ENCODE results near the gene XPNPEP2. TPM values are rescaled to one million over a fixed set of nuclear protein-coding genes. Genes with fewer than 3 reads are reported as not detected.

The XPNPEP2 gene
- total RNA-seq, 1 donor from 2014 or later, result not detected

DNA sequence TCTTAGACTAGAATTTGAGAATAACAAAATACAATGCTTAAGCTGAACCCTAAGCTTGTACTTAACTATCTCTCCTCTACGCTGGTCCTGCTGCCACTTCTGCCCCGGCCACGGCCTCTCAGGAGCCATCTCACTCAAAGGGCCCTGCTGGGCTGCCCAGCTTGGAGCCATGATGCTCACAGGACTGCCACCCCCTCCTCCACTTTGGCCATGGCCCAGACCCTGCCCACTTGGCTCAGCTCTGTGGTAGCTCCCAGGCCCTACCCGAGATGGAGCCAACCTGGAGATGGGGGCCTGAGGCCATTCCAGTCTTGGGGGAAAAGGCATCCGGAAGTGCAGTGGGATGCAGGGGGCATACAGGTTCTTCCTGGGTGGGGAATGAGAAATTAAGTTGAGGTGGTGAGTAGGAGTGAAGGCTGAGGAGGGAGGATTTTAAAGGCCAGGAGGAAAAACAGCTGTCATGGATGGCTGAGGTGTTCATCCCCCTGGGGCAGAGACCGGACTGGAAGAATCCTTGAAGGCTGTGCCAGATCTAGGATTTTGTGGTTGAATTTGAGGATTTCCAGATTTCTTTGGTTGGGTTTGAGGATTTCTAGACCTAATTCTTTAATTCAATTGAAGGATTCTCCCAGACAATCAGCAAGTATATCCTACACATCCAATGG, 41.8 kb downstream of the XPNPEP2 start:
- FAIRE-seq (no peak), DNase-seq (ENCODE audit: low read depth) (no peak)
- H2AFZ ChIP-seq (ENCODE audit: low read depth, low read length), result no peak overlapping the region
- no peaks in the 10 kb centered on the region for H3K79me2 ChIP-seq (ENCODE audit: insufficient read depth, low read length)
- no peaks in the 10 kb centered on the region for H3K36me3 Mint-ChIP-seq (ENCODE audit: low read depth, unreplicated experiment)
- TF ChIP-seq, protein P1, sequence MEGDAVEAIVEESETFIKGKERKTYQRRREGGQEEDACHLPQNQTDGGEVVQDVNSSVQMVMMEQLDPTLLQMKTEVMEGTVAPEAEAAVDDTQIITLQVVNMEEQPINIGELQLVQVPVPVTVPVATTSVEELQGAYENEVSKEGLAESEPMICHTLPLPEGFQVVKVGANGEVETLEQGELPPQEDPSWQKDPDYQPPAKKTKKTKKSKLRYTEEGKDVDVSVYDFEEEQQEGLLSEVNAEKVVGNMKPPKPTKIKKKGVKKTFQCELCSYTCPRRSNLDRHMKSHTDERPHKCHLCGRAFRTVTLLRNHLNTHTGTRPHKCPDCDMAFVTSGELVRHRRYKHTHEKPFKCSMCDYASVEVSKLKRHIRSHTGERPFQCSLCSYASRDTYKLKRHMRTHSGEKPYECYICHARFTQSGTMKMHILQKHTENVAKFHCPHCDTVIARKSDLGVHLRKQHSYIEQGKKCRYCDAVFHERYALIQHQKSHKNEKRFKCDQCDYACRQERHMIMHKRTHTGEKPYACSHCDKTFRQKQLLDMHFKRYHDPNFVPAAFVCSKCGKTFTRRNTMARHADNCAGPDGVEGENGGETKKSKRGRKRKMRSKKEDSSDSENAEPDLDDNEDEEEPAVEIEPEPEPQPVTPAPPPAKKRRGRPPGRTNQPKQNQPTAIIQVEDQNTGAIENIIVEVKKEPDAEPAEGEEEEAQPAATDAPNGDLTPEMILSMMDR (IDR thresholded peaks at IDR 0.05; ENCODE audit: insufficient read depth, low read depth, low read length), result no peak
- no peak for TF ChIP-seq EZH2 (IDR thresholded peaks at IDR 0.05; ENCODE audit: insufficient read depth, low read length)
- H3K4me3 ChIP-seq (ENCODE audit: insufficient read depth, low read depth, low read length), result no peak overlapping the region
- H3K4me1 ChIP-seq (ENCODE audit: insufficient read depth, low read length), result no peaks in the 10 kb centered on the region
- no peaks in the 10 kb centered on the region for H3K4me1 Mint-ChIP-seq (ENCODE audit: low read depth, unreplicated experiment)
- no peak overlapping the region for H3K27ac ChIP-seq (ENCODE audit: low read depth, low read length)
- H4K20me1 ChIP-seq (ENCODE audit: insufficient read depth, low read length), result no peaks in the 10 kb centered on the region
- H3K4me2 ChIP-seq (ENCODE audit: low read length), result no peak overlapping the region
- no peaks in the 10 kb centered on the region for H3K27me3 ChIP-seq (ENCODE audit: insufficient read depth, low read length)
- no peaks in the 10 kb centered on the region for H3K9me3 Mint-ChIP-seq (ENCODE audit: unreplicated experiment)
- no peak overlapping the region for H3K9ac ChIP-seq (ENCODE audit: low read length)
- H3K4me3 Mint-ChIP-seq (ENCODE audit: unreplicated experiment), result no peak overlapping the region
- H3K27me3 Mint-ChIP-seq (ENCODE audit: low read depth, unreplicated experiment), result peaks cover 6% of the 10 kb centered on the region
- H3K9me3 ChIP-seq (ENCODE audit: insufficient read depth, low read depth, low read length), result no peaks in the 10 kb centered on the region
- no peaks in the 10 kb centered on the region for H3K36me3 ChIP-seq (ENCODE audit: insufficient read depth, low read length)
- H3K27ac Mint-ChIP-seq (ENCODE audit: unreplicated experiment), result no peak overlapping the region

DNA sequence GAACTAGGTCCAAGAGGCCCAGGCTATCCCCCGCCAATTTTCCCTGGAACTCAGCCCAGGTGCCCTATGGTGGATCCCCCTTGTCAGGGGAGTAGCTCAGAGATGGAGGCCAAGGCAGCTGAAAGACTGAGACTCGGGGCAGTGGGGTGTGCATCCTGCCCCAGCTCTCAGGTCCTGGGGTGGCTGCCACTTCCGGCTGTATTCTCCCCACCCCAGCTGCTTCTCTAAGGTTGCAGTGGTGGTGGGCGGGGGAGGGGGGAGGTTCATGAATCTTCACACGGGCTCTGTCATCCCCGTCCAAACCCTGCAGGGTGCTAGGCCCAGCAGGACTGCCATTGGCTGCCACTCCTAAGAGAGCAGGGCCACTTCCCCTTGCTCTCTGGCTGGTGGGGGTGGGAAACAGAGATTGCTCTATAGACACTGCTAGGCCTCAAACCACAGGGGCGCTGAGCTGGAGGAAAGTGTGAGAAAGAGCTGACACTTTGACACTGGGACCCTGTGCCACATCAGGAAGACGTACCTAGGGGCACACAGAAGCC, 42.4 kb downstream of the XPNPEP2 start:
- no peaks in the 10 kb centered on the region for H3K4me1 Mint-ChIP-seq (ENCODE audit: low read depth, unreplicated experiment)
- no peaks in the 10 kb centered on the region for H3K27me3 ChIP-seq (ENCODE audit: insufficient read depth, low read length)
- no peaks in the 10 kb centered on the region for H3K9me3 Mint-ChIP-seq (ENCODE audit: unreplicated experiment)
- no peak overlapping the region for H3K4me3 ChIP-seq (ENCODE audit: insufficient read depth, low read depth, low read length)
- H3K9me3 ChIP-seq (ENCODE audit: insufficient read depth, low read depth, low read length), result no peaks in the 10 kb centered on the region
- H3K79me2 ChIP-seq (ENCODE audit: insufficient read depth, low read length), result no peaks in the 10 kb centered on the region
- H3K36me3 Mint-ChIP-seq (ENCODE audit: low read depth, unreplicated experiment), result no peaks in the 10 kb centered on the region
- H3K27ac ChIP-seq (ENCODE audit: low read depth, low read length), result no peak overlapping the region
- FAIRE-seq, result no peak
- H3K27ac Mint-ChIP-seq (ENCODE audit: unreplicated experiment), result no peak overlapping the region
- no peak overlapping the region for H3K4me2 ChIP-seq (ENCODE audit: low read length)
- peaks cover 6% of the 10 kb centered on the region for H3K27me3 Mint-ChIP-seq (ENCODE audit: low read depth, unreplicated experiment)
- H3K4me1 ChIP-seq (ENCODE audit: insufficient read depth, low read length), result no peaks in the 10 kb centered on the region
- H3K4me3 Mint-ChIP-seq (ENCODE audit: unreplicated experiment), result no peak overlapping the region
- no peaks in the 10 kb centered on the region for H4K20me1 ChIP-seq (ENCODE audit: insufficient read depth, low read length)
- no peak for DNase-seq (ENCODE audit: low read depth)
- no peak overlapping the region for H3K9ac ChIP-seq (ENCODE audit: low read length)
- H2AFZ ChIP-seq (ENCODE audit: low read depth, low read length), result no peak overlapping the region
- TF ChIP-seq, protein P1 (IDR thresholded peaks at IDR 0.05; ENCODE audit: insufficient read depth, low read depth, low read length), result no peak
- TF ChIP-seq EZH2 (IDR thresholded peaks at IDR 0.05; ENCODE audit: insufficient read depth, low read length), result no peak
- H3K36me3 ChIP-seq (ENCODE audit: insufficient read depth, low read length), result no peaks in the 10 kb centered on the region
